HEK293 (cell line): ENCODE measurements around the gene ADAMTSL4.

ENCODE experiments used
- CTCF ChIP-seq: fragments of 450-650 bp; formaldehyde crosslinking; IDR thresholded peaks from 2 replicates; pipeline ENCODE4 v1.5.1; 2016; ENCODE audit warnings: missing biosample characterization, missing genetic modification characterization
- TCF7L2 ChIP-seq: IDR thresholded peaks from 2 replicates; pipeline ENCODE4 v1.6.1; 2011; ENCODE audit warnings: low read depth, mild to moderate bottlenecking, inconsistent platforms, low read length, moderate library complexity, borderline replicate concordance
- YY1 ChIP-seq: fragments of 450-650 bp; formaldehyde crosslinking; IDR thresholded peaks from 2 replicates; pipeline ENCODE4 v1.5.1; 2018; ENCODE audit warnings: missing biosample characterization, missing genetic modification characterization
- ZEB2 ChIP-seq: fragments of 450-650 bp; formaldehyde crosslinking; IDR thresholded peaks from 2 replicates; pipeline ENCODE4 v1.5.1; 2016; ENCODE audit warnings: missing biosample characterization, missing genetic modification characterization
- ZNF121 ChIP-seq: fragments of 450-650 bp; formaldehyde crosslinking; IDR thresholded peaks from 2 replicates; pipeline ENCODE4 v1.5.1; 2016; ENCODE audit warnings: missing biosample characterization, missing genetic modification characterization
- ZNF274 ChIP-seq, 2 experiments: fragments of 200-500 bp in 1 of 2; fragments of 450-650 bp in 1 of 2; sonication (Bioruptor generic) in 1 of 2; formaldehyde crosslinking in 1 of 2; IDR thresholded peaks; 2 replicates each; pipeline versions ENCODE4 v1.5.1 to v1.6.1; 2014 to 2016; ENCODE audit warnings: borderline replicate concordance in 1 of 2, inconsistent platforms in 1 of 2, low read length in 1 of 2, missing biosample characterization in 1 of 2, missing genetic modification characterization in 1 of 2
- ZNF449 ChIP-seq: fragments of 450-650 bp; formaldehyde crosslinking; IDR thresholded peaks from 2 replicates; pipeline ENCODE4 v1.5.1; 2017; ENCODE audit warnings: missing biosample characterization, mild to moderate bottlenecking, missing genetic modification characterization, moderate library complexity
- TF ChIP-seq, protein P1 (sequence below): fragments of 450-650 bp; formaldehyde crosslinking; IDR thresholded peaks from 2 replicates; pipeline ENCODE4 v1.5.1; 2016; ENCODE audit warnings: missing biosample characterization, missing genetic modification characterization

DNA sequence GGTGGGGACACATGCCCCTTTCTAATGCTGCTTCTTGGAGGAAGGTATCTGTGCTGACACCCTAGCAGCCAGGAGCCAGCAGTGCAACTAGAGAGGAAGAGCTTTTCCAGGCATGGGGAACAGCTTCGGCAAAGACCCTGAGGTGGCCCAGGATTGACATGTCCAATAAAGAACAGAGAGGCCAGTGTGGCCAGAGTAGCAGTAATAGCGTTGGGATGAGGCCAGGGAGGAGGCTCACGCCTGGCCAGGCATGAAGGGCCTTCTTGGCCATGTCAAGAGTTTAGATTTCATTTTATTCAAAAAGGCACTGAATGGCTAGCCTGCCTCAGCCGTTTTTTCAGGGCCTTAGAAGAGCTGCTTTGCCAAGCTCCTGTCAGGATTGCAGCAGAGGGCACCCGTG, 16.3 kb upstream of the ADAMTSL4 start:
- TF ChIP-seq ZNF274 (IDR thresholded peaks at IDR 0.05; ENCODE audit: low read length) (no peak), ZNF274 (tag by site-specific recombination; IDR thresholded peaks at IDR 0.05; ENCODE audit: borderline replicate concordance) (no peak), CTCF (no peak), TCF7L2 (no peak), ZNF121 (no peak), ZEB2 (no peak), YY1 (tag by site-specific recombination) (no peak), ZNF449 (tag by site-specific recombination) (no peak)
- TF ChIP-seq, protein P1, sequence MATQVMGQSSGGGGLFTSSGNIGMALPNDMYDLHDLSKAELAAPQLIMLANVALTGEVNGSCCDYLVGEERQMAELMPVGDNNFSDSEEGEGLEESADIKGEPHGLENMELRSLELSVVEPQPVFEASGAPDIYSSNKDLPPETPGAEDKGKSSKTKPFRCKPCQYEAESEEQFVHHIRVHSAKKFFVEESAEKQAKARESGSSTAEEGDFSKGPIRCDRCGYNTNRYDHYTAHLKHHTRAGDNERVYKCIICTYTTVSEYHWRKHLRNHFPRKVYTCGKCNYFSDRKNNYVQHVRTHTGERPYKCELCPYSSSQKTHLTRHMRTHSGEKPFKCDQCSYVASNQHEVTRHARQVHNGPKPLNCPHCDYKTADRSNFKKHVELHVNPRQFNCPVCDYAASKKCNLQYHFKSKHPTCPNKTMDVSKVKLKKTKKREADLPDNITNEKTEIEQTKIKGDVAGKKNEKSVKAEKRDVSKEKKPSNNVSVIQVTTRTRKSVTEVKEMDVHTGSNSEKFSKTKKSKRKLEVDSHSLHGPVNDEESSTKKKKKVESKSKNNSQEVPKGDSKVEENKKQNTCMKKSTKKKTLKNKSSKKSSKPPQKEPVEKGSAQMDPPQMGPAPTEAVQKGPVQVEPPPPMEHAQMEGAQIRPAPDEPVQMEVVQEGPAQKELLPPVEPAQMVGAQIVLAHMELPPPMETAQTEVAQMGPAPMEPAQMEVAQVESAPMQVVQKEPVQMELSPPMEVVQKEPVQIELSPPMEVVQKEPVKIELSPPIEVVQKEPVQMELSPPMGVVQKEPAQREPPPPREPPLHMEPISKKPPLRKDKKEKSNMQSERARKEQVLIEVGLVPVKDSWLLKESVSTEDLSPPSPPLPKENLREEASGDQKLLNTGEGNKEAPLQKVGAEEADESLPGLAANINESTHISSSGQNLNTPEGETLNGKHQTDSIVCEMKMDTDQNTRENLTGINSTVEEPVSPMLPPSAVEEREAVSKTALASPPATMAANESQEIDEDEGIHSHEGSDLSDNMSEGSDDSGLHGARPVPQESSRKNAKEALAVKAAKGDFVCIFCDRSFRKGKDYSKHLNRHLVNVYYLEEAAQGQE (tag by site-specific recombination): no peak
